ENCODE results near the gene TRIM77.
"Not testable (repeated sequence)": the region's sequence is repeated elsewhere in the genome, so short reads cannot be mapped to it uniquely, and the experiment has no call there.

TRIM77 gene, protein sequence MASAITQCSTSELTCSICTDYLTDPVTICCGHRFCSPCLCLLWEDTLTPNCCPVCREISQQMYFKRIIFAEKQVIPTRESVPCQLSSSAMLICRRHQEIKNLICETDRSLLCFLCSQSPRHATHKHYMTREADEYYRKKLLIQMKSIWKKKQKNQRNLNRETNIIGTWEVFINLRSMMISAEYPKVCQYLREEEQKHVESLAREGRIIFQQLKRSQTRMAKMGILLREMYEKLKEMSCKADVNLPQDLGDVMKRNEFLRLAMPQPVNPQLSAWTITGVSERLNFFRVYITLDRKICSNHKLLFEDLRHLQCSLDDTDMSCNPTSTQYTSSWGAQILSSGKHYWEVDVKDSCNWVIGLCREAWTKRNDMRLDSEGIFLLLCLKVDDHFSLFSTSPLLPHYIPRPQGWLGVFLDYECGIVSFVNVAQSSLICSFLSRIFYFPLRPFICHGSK

DNA sequence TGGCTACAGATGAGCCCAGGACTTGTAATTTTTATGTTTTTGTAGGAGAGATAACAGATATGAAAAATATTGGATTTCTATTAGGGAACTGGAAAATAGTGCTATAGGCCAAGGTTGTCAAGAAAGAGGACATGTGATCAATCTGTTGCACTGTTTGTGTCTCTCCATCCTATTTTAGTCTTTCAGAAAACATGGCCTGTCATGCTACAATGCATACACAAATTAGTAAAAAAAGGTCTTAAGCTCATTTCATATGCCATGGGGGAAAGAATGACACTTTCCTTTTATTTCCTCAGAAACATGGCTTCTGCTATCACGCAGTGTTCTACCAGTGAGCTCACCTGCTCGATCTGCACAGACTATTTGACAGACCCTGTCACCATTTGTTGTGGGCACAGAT, at the start of gene TRIM77:
TRIM77 (plus strand) TSS at position 301 of the 400 bp plus-strand sequence; CDS start at position 301, 0 bp downstream.
- not testable (repeated sequence) for DNase-seq (ENCODE audit: low spot score)

- TF ChIP-seq CTCF (IDR thresholded peaks at IDR 0.05; ENCODE audit: extremely low read depth, missing control alignments) = no peak
- DNase-seq (ENCODE audit: low spot score) = no peak
Measured at GRCh38 chr11:89667001-89667400, 43.1 kb upstream of the TRIM77 start.

- DNase-seq (ENCODE audit: low spot score) = not testable (repeated sequence)
Measured at GRCh38 chr11:89668158-89668557, 41.9 kb upstream of the TRIM77 start.

DNA sequence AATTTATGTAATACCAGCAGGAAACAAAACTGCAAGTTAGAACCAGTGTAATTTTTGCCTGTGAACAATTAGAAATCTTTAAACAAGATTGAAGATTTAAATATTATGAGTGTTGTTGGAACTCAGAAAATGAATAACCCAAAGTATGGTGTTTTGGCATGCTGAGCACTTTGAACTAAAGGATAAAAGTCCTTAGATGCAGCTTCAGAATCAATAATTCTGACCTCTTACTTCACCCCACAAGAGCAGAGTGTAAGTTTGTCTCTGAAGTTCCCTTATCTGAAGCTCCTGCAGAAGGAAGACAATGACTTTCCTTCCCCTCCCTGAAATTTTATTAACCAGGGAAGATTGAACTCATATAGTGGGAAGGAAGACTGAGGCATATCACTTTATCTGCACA, 40.5 kb upstream of the TRIM77 start:
- DNase-seq (ENCODE audit: low spot score) = not testable (repeated sequence)

DNA sequence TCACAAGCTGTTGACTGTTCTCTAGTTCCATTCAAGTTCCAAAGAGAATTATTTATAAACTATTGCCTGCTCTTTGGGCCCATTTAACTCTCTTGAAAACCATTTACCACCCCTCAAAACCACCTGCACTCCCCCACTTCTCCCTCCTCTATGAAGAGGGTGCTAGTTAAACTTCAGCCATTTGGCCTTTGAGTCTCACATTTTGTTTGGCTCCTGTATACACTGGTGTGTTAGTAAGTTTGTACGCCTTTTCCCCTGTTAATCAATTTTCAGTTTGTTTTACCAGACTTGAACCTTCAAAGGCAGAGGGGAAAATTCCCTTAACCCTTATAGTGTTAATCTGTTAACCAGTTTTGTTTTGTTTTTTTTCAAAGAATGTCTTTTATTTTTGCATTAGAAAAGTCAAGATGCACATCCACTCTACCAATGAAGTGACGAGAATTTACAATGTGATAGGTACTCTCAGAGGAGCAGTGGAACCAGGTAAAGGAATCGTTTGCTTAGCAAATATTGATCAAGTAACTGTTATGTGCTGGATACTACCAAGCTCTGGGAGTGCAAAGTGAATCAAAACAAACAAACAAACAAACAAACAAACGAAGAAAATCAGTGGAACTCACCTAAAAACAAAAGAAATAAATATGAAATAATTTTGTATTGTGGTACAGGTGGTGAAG, 40.0 kb upstream of the TRIM77 start:
- DNase-seq (ENCODE audit: low spot score) = not testable (repeated sequence)

DNA sequence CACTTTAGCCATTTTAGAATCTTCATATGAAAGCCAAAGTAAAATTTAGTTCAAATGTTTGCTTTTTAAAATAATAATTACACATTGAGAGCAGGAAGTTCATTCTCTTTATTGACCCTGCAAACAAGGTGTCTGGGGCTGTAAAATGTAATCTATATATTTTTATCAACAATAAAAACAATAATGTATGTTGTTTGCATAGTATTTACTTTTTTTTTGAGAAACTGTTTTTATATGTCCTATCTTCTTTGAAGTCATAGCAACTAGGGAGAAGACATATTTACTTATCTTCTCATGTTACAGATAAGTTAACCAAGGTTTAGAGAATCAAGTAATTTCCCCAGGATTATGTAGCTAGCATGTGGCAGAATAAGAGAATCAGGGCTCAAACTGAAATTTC, 37.6 kb upstream of the TRIM77 start:
- not testable (repeated sequence) for DNase-seq (ENCODE audit: low spot score)

- not testable (repeated sequence) for DNase-seq (ENCODE audit: low spot score)
Measured at GRCh38 chr11:89673380-89673779, 36.7 kb upstream of the TRIM77 start.

- not testable (repeated sequence) for DNase-seq (ENCODE audit: low spot score)
Measured at GRCh38 chr11:89675383-89675782, 34.7 kb upstream of the TRIM77 start.

DNA sequence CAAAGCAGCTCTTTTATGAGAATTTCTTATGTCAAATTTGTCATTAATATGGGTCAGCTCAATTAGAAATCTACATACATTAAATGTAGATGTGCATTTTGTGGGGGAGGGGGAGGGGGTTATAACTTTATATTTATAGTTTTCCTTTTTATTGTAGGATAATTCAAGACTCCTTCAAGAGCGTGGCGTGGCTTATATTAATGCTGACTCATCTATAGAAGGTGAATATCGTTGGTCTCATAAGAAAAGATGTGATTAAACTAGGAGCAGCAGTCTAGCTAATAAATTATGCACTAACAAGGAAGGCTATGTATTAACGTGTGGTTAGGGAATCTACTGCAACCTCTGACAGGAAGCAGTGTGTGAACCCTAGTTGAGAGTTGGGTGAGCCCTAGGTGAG, 34.2 kb upstream of the TRIM77 start:
- DNase-seq (ENCODE audit: low spot score) = not testable (repeated sequence)

- not testable (repeated sequence) for DNase-seq (ENCODE audit: low spot score)
Measured at GRCh38 chr11:89707080-89707479, 3.0 kb upstream of the TRIM77 start.

DNA sequence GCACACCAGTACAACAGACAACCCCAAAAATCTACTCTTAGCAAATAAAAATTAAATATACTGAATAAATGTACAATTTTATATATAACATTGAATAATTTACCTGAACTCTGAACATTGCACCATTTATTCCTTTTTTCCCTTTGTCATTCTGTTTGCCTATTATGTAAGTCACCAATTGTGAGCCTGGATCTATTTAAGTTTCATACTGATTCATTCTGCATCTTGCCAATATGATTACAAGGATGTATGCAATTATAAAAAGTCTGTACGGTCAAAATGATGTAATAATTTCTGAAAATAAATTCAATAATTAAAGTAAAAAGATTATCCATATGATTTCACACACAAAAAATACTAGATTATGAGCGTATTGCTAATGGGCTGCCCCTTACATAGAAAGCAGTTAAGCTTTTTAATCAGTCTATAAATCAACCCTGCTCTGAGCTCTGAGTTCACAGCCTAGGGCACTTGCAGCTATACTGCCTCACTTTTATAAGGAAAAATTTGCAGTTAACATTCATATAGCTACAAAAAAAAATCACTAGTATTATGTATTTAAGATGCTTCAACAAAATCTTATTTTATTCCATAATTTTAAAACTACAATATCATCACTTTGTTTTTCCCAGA, 14.9 kb downstream of the TRIM77 start:
- DNase-seq (ENCODE audit: low spot score) = not testable (repeated sequence)

DNA sequence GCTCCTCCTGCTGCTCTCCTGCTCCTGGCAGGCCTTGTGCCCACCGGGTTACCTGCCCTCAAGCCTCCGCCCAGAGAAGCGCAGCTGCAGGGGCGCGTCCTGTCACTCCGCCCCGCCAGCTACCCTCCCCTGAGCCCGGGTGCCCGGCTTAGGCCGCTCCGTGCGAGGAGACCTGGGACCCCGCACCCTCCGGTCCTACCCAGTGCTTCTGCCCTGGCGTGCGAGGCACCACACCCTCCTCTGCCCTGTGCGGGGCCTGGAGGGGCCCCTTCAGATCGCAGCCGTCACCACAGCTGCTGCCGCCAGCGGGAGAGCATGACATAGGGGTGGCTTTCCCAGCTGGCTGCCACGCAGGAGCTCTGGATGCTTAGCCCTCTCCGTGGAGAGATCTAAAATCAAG, 20.1 kb downstream of the TRIM77 start:
- DNase-seq (ENCODE audit: low spot score) = not testable (repeated sequence)

GRCh38 chr11:89736566-89736965, 26.5 kb downstream of the TRIM77 start:
- no peak for DNase-seq (ENCODE audit: low spot score)
- TF ChIP-seq CTCF (IDR thresholded peaks at IDR 0.05; ENCODE audit: extremely low read depth, missing control alignments) = no peak

Measured in GM20000 (cell line).